ENCODE results near the gene RSPH1.

DNA sequence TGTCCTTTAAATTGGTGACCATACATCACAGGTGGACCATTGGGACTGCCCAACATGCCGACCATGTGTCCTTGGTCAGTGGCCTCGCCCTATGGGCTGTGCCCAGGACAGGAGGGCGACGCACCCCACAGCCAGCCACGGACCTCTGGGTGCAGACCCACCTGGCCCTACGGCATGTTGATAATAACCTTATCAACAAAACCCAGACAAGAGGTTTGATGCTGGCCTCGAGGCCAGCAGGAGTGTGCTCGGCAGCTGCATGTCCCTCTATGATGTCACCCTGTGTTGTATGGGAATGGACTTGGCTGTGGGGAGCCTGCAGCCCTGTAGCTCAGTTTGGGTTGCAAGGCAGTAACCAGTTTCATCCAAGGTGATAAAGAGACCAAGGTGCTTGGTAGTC lies 49.7 kb upstream of the RSPH1 start:
- no peak for TF ChIP-seq SRF (IDR thresholded peaks at IDR 0.05; ENCODE audit: low read depth, low read length)
- no peak for TF ChIP-seq POLR2A (IDR thresholded peaks at IDR 0.05; ENCODE audit: control extremely low read depth in 1 of 2, low read depth in 2 of 2, low read length in 2 of 2)
- no peak for TF ChIP-seq HDAC6 (IDR thresholded peaks at IDR 0.05; ENCODE audit: low read depth, low read length)
- TF ChIP-seq EZH2 (IDR thresholded peaks at IDR 0.05; ENCODE audit: low read depth, low read length, severe bottlenecking): no peak
- TF ChIP-seq RAD21 (IDR thresholded peaks at IDR 0.05 in 1 of 2, conservative IDR thresholded peaks at IDR 0.05 in 1 of 2; ENCODE audit: low read depth in 2 of 2, low read length in 2 of 2): no peak
- no peak for TF ChIP-seq EP300 (IDR thresholded peaks at IDR 0.05; ENCODE audit: borderline replicate concordance in 1 of 2, low read depth in 2 of 2, low read length in 2 of 2)
- TF ChIP-seq ZNF274 (IDR thresholded peaks at IDR 0.05; ENCODE audit: borderline replicate concordance, extremely low read depth, low read length): no peak

Data from H1 (cell line).